MCF 10A (cell line): ENCODE data around the gene NOCT. TPM values are rescaled to one million over a fixed set of nuclear protein-coding genes. Genes with fewer than 3 reads are reported as not detected.
A peak's percentile ranks its signal among the peaks of the same experiment; 100 is the strongest.
"Not testable (repeated sequence)": the region's sequence is repeated elsewhere in the genome, so short reads cannot be mapped to it uniquely, and the experiment has no call there.

ENCODE experiments used
- BruUV-seq: library from RNA; stranded (reverse); fragments of 400-500 nt; replicated peaks from 2 replicates; lab custom pipeline; 2021; lab: Mats Ljungman, UMichigan
- CTCF ChIA-PET: fragments of 300-600 bp; sonication (Branson Sonifier 250); formaldehyde crosslinking; extraction: SDS; loops from one replicate; lab custom pipeline; 2021; ENCODE audit warnings: antibody characterized with exemption, inconsistent platforms; lab: Yijun Ruan, JAX
- POLR2A ChIA-PET: fragments of 300-600, 350-650 bp; sonication (Branson Sonifier 250); formaldehyde crosslinking; extraction: SDS; loops from one replicate; lab custom pipeline; 2020; ENCODE audit warnings: antibody characterized with exemption, inconsistent platforms; lab: Yijun Ruan, JAX
- DNase-seq: peaks from one replicate; pipeline ENCODE4 v3.0.0-alpha.2; 2018; ENCODE audit not compliant: unreplicated experiment
- H3K27ac Mint-ChIP-seq: one replicate; pipeline ENCODE4 v1.8.0; 2022; ENCODE audit warnings: mild to moderate bottlenecking, low read depth, mixed read lengths; ENCODE audit not compliant: unreplicated experiment
- H3K27me3 Mint-ChIP-seq: one replicate; pipeline ENCODE4 v1.8.0; 2022; ENCODE audit warnings: mixed read lengths; ENCODE audit not compliant: insufficient read depth, unreplicated experiment
- H3K36me3 Mint-ChIP-seq: one replicate; pipeline ENCODE4 v1.8.0; 2022; ENCODE audit warnings: mild to moderate bottlenecking, moderate library complexity, mixed read lengths; ENCODE audit not compliant: insufficient read depth, unreplicated experiment
- H3K4me1 Mint-ChIP-seq: one replicate; pipeline ENCODE4 v1.8.0; 2022; ENCODE audit warnings: mixed read lengths; ENCODE audit not compliant: insufficient read depth, unreplicated experiment
- H3K4me3 Mint-ChIP-seq: one replicate; pipeline ENCODE4 v1.8.0; 2022; ENCODE audit warnings: mild to moderate bottlenecking, moderate library complexity, mixed read lengths; ENCODE audit not compliant: unreplicated experiment
- H3K9me3 Mint-ChIP-seq: one replicate; pipeline ENCODE4 v1.8.0; 2022; ENCODE audit warnings: mixed read lengths; ENCODE audit not compliant: unreplicated experiment
- intact Hi-C: fragments of 100-400 bp; cut with micrococcal nuclease; formaldehyde crosslinking; loops from 2 replicates; pipeline ENCODE4 v1.14.1; 2022
- total RNA-seq: library from RNA; stranded (reverse); gene quantifications from 2 replicates; pipeline ENCODE4 v1.2.3, GENCODE V29; 2022
- TF ChIP-seq, protein P1 (sequence below): fragments of 200-600 bp; IDR thresholded peaks from one replicate; pipeline ENCODE4 v1.8.0; 2022; ENCODE audit warnings: antibody characterized with exemption, mild to moderate bottlenecking; ENCODE audit not compliant: unreplicated experiment

The NOCT gene
- total RNA-seq, 1 experiment from 2014 or later = 25.5 TPM

- no TSS peak for BruUV-seq
- H3K36me3 Mint-ChIP-seq = no peaks in the 10 kb centered on the region
- no peaks in the 10 kb centered on the region for H3K27me3 Mint-ChIP-seq
- CTCF ChIA-PET = interaction anchor here (0.8 to 1.5 kb wide), 2 partner anchors 9 to 23 kb away, joined by 3 to 9 read pairs; no protein-coding TSS in a partner anchor
- no peak overlapping the region for H3K4me3 Mint-ChIP-seq
- POLR2A ChIA-PET = interaction anchor here (2.3 kb wide), 1 partner anchor 7 kb away, joined by 8 read pairs; the partner anchor contains the start of gene NOCT
- H3K4me1 Mint-ChIP-seq = peaks cover 8% of the 10 kb centered on the region
- intact Hi-C loops = no loop called here
- no peak for DNase-seq
- TF ChIP-seq, protein P1, sequence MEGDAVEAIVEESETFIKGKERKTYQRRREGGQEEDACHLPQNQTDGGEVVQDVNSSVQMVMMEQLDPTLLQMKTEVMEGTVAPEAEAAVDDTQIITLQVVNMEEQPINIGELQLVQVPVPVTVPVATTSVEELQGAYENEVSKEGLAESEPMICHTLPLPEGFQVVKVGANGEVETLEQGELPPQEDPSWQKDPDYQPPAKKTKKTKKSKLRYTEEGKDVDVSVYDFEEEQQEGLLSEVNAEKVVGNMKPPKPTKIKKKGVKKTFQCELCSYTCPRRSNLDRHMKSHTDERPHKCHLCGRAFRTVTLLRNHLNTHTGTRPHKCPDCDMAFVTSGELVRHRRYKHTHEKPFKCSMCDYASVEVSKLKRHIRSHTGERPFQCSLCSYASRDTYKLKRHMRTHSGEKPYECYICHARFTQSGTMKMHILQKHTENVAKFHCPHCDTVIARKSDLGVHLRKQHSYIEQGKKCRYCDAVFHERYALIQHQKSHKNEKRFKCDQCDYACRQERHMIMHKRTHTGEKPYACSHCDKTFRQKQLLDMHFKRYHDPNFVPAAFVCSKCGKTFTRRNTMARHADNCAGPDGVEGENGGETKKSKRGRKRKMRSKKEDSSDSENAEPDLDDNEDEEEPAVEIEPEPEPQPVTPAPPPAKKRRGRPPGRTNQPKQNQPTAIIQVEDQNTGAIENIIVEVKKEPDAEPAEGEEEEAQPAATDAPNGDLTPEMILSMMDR = no peak
- H3K27ac Mint-ChIP-seq = no peak overlapping the region
- H3K9me3 Mint-ChIP-seq = no peaks in the 10 kb centered on the region
Observed at GRCh38 chr4:139007640-139008039, 7.9 kb upstream of the NOCT start.

GRCh38 chr4:139008278-139008677 lies 7.3 kb upstream of the NOCT start:
- CTCF ChIA-PET = interaction anchor here (0.7 to 1.5 kb wide), 3 partner anchors 8 to 22 kb away, joined by 3 to 9 read pairs (median 3); no protein-coding TSS in a partner anchor
- H3K36me3 Mint-ChIP-seq, H3K9me3 Mint-ChIP-seq: not testable (repeated sequence)

DNA sequence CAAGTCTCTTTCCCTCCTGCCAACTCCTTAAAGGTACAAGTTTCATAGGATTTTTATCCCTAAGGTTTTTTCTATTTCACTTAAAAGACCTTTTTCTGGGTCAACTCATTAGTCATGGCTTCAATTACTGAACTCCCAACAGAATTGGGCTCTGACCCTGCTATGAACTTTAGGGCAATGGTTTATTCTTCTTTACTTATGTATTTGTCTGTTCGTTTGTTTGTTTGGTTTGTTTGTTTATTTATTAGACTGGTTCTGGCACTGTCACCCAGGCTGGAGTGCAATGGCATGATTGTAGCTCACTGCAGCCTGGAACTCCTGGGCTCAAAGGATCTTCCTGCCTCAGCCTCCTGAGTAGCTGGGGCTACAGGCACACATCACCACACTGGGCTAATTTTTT lies 5.9 kb upstream of the NOCT start:
- BruUV-seq = no TSS peak
- Mint-ChIP-seq H3K27ac (no peak overlapping the region), H3K4me3 (no peak overlapping the region), H3K27me3 (no peaks in the 10 kb centered on the region), H3K4me1 (peaks cover 18% of the 10 kb centered on the region), H3K36me3 (peaks cover 5% of the 10 kb centered on the region), H3K9me3 (no peaks in the 10 kb centered on the region)
- intact Hi-C loops = no loop called here
- TF ChIP-seq, protein P1 = no peak
- CTCF ChIA-PET = interaction anchor here (0.7 to 1.2 kb wide), 2 partner anchors 21 to 72 kb away, joined by 3 to 4 read pairs; no protein-coding TSS in a partner anchor
- POLR2A ChIA-PET = no interaction called here
- DNase-seq = no peak

More at GRCh38 chr4:139008278-139008677, 7.3 kb upstream of the NOCT start:
- H3K27me3 Mint-ChIP-seq, BruUV-seq, POLR2A ChIA-PET, H3K4me1 Mint-ChIP-seq, H3K4me3 Mint-ChIP-seq, H3K27ac Mint-ChIP-seq, intact Hi-C loops: not testable (repeated sequence)
- peak; percentile 47 for DNase-seq

- Mint-ChIP-seq H3K4me1 (peaks cover 24% of the 10 kb centered on the region), H3K9me3 (no peaks in the 10 kb centered on the region), H3K4me3 (no peak overlapping the region), H3K27me3 (no peaks in the 10 kb centered on the region), H3K27ac (no peak overlapping the region), H3K36me3 (peaks cover 5% of the 10 kb centered on the region)
- TF ChIP-seq, protein P1 = no peak
- no peak for DNase-seq
- CTCF ChIA-PET = no interaction called here
- POLR2A ChIA-PET = no interaction called here
- no TSS peak for BruUV-seq
- intact Hi-C loops = no loop called here
Observed at GRCh38 chr4:139011225-139011950, 4.2 kb upstream of the NOCT start.
